Lower lobe of right lung (tissue), 2 donors: ENCODE data around the gene KCTD19. TPM values are rescaled to one million over a fixed set of nuclear protein-coding genes. Genes with fewer than 3 reads are reported as not detected.

Experiments
- ATAC-seq, 2 donors: fragments of 200-7000 bp; cut with Tn5 transposase; one replicate each; pipeline ENCODE4 v1.9.1; 2020 to 2022; ENCODE audit warnings: mild to moderate bottlenecking in 2 of 2, moderate library complexity in 2 of 2
- DNase-seq: peaks from one replicate; pipeline ENCODE4 v3.0.0-alpha.2; 2020
- H3K27ac ChIP-seq: fragments of 200-600 bp; one replicate; pipeline ENCODE4 v1.8.0; 2022
- H3K27me3 ChIP-seq: fragments of 200-600 bp; one replicate; pipeline ENCODE4 v1.8.0; 2022; ENCODE audit warnings: low read depth
- H3K36me3 ChIP-seq: fragments of 200-600 bp; one replicate; pipeline ENCODE4 v1.8.0; 2022; ENCODE audit warnings: mild to moderate bottlenecking
- H3K4me1 ChIP-seq: fragments of 200-600 bp; one replicate; pipeline ENCODE4 v1.8.0; 2022
- H3K4me3 ChIP-seq: fragments of 200-600 bp; one replicate; pipeline ENCODE4 v1.8.0; 2022; ENCODE audit warnings: mild to moderate bottlenecking
- H3K9me3 ChIP-seq: fragments of 200-600 bp; one replicate; pipeline ENCODE4 v1.8.0; 2022
- CTCF ChIP-seq: fragments of 200-600 bp; IDR thresholded peaks from one replicate; pipeline ENCODE4 v1.8.0; 2022; ENCODE audit warnings: antibody characterized with exemption, mild to moderate bottlenecking
- intact Hi-C: fragments of 100-400 bp; cut with DNase I; formaldehyde crosslinking; loops from one replicate; pipeline ENCODE4 v1.11.0; 2022
- total RNA-seq: library from RNA; stranded (reverse); fragmentation: NEBNext Ultra II Directional; extraction: Animal tissue kit (Norgen Biotek cat#: 25700); gene quantifications from one replicate; pipeline ENCODE4 v1.2.1, GENCODE V29; 2021
- donor health status: DM: no; HTN: yes; CAD: no; lungs with severe emphysema.

The KCTD19 gene
- total RNA-seq, 1 donor from 2014 or later = 0.74 TPM

- DNase-seq = peak; percentile 64
- no peak for ATAC-seq
- Histone ChIP-seq H3K27me3 (no peaks in the 10 kb centered on the region), H3K4me1 (peaks cover 80% of the 10 kb centered on the region), H3K27ac (peak overlapping the region; percentile 93), H3K36me3 (peaks cover 11% of the 10 kb centered on the region), H3K9me3 (no peaks in the 10 kb centered on the region), H3K4me3 (peak overlapping the region; percentile 99)
- intact Hi-C loops = no loop called here
- no peak for TF ChIP-seq CTCF
Measured at GRCh38 chr16:67243481-67243880, 83.1 kb downstream of the KCTD19 start.

- H3K4me3 ChIP-seq = no peak overlapping the region
- H3K36me3 ChIP-seq = peaks cover 24% of the 10 kb centered on the region
- no peaks in the 10 kb centered on the region for H3K27me3 ChIP-seq
- intact Hi-C loops = no loop called here
- no peak for TF ChIP-seq CTCF
- peaks cover 70% of the 10 kb centered on the region for H3K4me1 ChIP-seq
- DNase-seq (peak; percentile 69), ATAC-seq (no peak)
- peak overlapping the region; percentile 93 for H3K27ac ChIP-seq
- H3K9me3 ChIP-seq = no peaks in the 10 kb centered on the region
Measured at GRCh38 chr16:67242138-67242730, 84.3 kb downstream of the KCTD19 start.

- H3K27me3 ChIP-seq = no peaks in the 10 kb centered on the region
- intact Hi-C loops = no loop called here
- no peaks in the 10 kb centered on the region for H3K9me3 ChIP-seq
- peaks cover 70% of the 10 kb centered on the region for H3K4me1 ChIP-seq
- TF ChIP-seq CTCF = no peak
- DNase-seq = peak; percentile 90
- peak; percentile 71 to 80 for ATAC-seq
- peak overlapping the region; percentile 11 for H3K4me3 ChIP-seq
- H3K36me3 ChIP-seq = peaks cover 33% of the 10 kb centered on the region
- peak overlapping the region; percentile 93 for H3K27ac ChIP-seq
Measured at GRCh38 chr16:67241008-67241900, 85.3 kb downstream of the KCTD19 start.

- peak; percentile 80 to 85 for ATAC-seq
- Histone ChIP-seq H3K4me3 (peak overlapping the region; percentile 11), H3K4me1 (peaks cover 65% of the 10 kb centered on the region), H3K27me3 (no peaks in the 10 kb centered on the region), H3K9me3 (no peaks in the 10 kb centered on the region), H3K27ac (peak overlapping the region; percentile 93), H3K36me3 (peaks cover 41% of the 10 kb centered on the region)
- intact Hi-C loops = no loop called here
- no peak for TF ChIP-seq CTCF
- DNase-seq = peak; percentile 84
Measured at GRCh38 chr16:67240506-67240905, 86.0 kb downstream of the KCTD19 start.

Other genes starting within 250 kb of the KCTD19 start
- gene PHAF1, start 216.8 kb downstream of the KCTD19 start, total RNA-seq = 21.7 TPM
- gene B3GNT9, start 175.7 kb downstream of the KCTD19 start, total RNA-seq = 13.5 TPM
- gene TRADD, start 166.8 kb downstream of the KCTD19 start, total RNA-seq = 28.4 TPM
- 32.9 TPM for gene FBXL8, start 166.8 kb downstream of the KCTD19 start, total RNA-seq
- gene HSF4, start 162.0 kb downstream of the KCTD19 start, total RNA-seq = 76.3 TPM
- gene NOL3, start 156.2 kb downstream of the KCTD19 start, total RNA-seq = 55.6 TPM
- 29.0 TPM for gene MATCAP1, start 142.8 kb downstream of the KCTD19 start, total RNA-seq
- gene EXOC3L1, start 136.6 kb downstream of the KCTD19 start, total RNA-seq = 15.6 TPM
- gene E2F4, start 134.6 kb downstream of the KCTD19 start, total RNA-seq = 66.5 TPM
- 14.9 TPM for gene ELMO3, start 127.6 kb downstream of the KCTD19 start, total RNA-seq
- gene TMEM208, start 99.6 kb downstream of the KCTD19 start, total RNA-seq = 33.1 TPM
- 67.7 TPM for gene FHOD1, start 79.3 kb downstream of the KCTD19 start, total RNA-seq
- 2.8 TPM for gene SLC9A5, start 77.8 kb downstream of the KCTD19 start, total RNA-seq
- gene PLEKHG4, start 47.2 kb downstream of the KCTD19 start, total RNA-seq = 12.4 TPM
- gene LRRC36, start 74 bp upstream of the KCTD19 start, total RNA-seq = 42.1 TPM
- 123 TPM for gene TPPP3, start 66.8 kb upstream of the KCTD19 start, total RNA-seq
- gene ZDHHC1, start 89.7 kb upstream of the KCTD19 start, total RNA-seq = 18.9 TPM
- gene HSD11B2, start 104.4 kb upstream of the KCTD19 start, total RNA-seq = 2.9 TPM
- 175 TPM for gene ATP6V0D1, start 154.4 kb upstream of the KCTD19 start, total RNA-seq
- gene AGRP, start 156.8 kb upstream of the KCTD19 start, total RNA-seq = 8.5 TPM
- gene RIPOR1, start 202.1 kb upstream of the KCTD19 start, total RNA-seq = 112 TPM
- 36.2 TPM for gene CTCF, start 235.8 kb upstream of the KCTD19 start, total RNA-seq